Measurements from ENCODE around the gene ARHGAP24. TPM values are rescaled to one million over a fixed set of nuclear protein-coding genes. Genes with fewer than 3 reads are reported as not detected.

The ARHGAP24 gene
- total RNA-seq, 1 donor from 2014 or later: not detected

- no peak for DNase-seq (ENCODE audit: low spot score)
- Mint-ChIP-seq H3K27me3 (ENCODE audit: insufficient read depth) (no peaks in the 10 kb centered on the region), H3K4me1 (ENCODE audit: low read depth) (no peaks in the 10 kb centered on the region), H3K27ac (no peak overlapping the region), H3K9me3 (no peaks in the 10 kb centered on the region), H3K4me3 (no peak overlapping the region), H3K36me3 (ENCODE audit: low read depth) (no peaks in the 10 kb centered on the region)
- intact Hi-C loops (cut with micrococcal nuclease): no loop called here
Measured at GRCh38 chr4:85741921-85742591, 267.1 kb downstream of the ARHGAP24 start.

DNA sequence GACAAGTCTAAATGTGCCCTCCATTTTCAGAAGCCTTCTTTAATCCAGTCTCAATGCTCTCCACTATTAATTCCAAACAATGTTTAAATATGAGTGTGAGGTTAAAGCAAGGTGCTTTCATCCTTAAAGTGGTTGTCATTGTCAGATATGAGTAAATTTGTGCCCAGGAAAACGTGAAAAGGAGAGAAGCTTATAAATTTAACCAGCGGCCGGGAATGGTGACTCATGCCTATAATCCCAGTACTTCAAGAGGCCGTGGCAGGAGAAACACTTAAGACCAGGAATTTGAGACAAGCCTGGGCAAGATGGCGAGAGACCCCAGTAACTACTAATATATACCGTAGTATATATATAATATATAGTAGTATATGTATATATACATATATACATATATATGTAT lies 270.0 kb downstream of the ARHGAP24 start:
- no peak for DNase-seq (ENCODE audit: low spot score)
- Mint-ChIP-seq H3K36me3 (ENCODE audit: low read depth) (no peaks in the 10 kb centered on the region), H3K27ac (no peak overlapping the region), H3K4me3 (no peak overlapping the region), H3K9me3 (no peaks in the 10 kb centered on the region), H3K27me3 (ENCODE audit: insufficient read depth) (no peaks in the 10 kb centered on the region), H3K4me1 (ENCODE audit: low read depth) (no peaks in the 10 kb centered on the region)
- intact Hi-C loops (cut with micrococcal nuclease): no loop called here

DNA sequence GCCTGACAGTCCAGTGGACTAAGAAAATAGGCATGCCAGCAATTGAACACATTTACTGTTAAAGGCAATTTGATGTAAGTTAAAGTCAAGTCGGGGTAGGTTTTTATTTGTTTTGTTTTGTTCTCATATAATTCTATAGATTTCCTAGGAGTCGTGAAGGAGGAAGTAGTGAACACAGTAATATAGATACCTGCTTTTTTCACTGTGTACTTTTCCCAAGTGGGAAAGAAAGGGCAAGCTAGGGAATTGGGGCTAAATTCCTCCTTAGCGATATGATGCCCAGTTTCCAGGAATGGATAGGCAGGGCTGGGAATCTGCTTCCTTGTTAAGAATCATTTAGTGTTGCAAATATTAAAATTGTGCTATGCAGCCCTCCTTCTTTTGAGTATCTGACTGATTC lies 271.0 kb downstream of the ARHGAP24 start:
- intact Hi-C loops (cut with micrococcal nuclease): no loop called here
- Mint-ChIP-seq H3K27me3 (ENCODE audit: insufficient read depth) (no peaks in the 10 kb centered on the region), H3K27ac (no peak overlapping the region), H3K4me1 (ENCODE audit: low read depth) (no peaks in the 10 kb centered on the region), H3K9me3 (no peaks in the 10 kb centered on the region), H3K36me3 (ENCODE audit: low read depth) (no peaks in the 10 kb centered on the region), H3K4me3 (no peak overlapping the region)
- DNase-seq (ENCODE audit: low spot score): no peak

DNA sequence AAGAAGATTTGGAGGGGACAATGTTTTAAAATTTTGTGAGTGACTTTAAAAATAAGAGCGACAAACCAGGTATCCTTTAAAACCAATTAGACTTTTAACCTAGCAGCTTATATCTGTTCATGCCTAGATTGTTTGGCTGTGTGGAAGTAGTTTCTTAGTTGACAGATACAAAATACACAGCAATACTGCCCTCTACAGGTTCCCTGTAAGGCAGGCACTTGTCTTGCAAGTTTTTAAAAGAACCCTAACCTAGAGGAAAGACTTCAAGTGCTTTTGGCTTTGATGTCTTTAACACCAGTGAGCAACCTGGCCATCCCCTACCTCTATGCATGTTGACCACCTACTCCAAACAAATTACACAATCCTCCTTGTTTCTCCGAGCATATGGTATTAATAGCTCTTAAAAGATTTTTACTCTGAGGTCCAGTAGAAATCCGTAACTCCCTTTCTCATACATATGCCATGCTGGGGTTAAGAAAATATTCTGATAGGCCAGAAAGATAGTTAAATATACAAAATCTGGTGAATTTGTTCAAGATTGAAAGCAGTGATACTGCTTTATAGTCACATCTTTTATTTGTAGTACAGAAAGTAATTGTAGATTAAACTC lies 273.0 kb downstream of the ARHGAP24 start:
- intact Hi-C loops (cut with micrococcal nuclease): loop anchor here (1.0 kb wide), 2 partner anchors 601 to 664 kb away; no protein-coding TSS in a partner anchor
- no peaks in the 10 kb centered on the region for H3K9me3 Mint-ChIP-seq

GRCh38 chr4:85748654-85749053 lies 273.7 kb downstream of the ARHGAP24 start:
- Mint-ChIP-seq H3K4me3 (no peak overlapping the region), H3K27me3 (ENCODE audit: insufficient read depth) (no peaks in the 10 kb centered on the region), H3K4me1 (ENCODE audit: low read depth) (no peaks in the 10 kb centered on the region), H3K9me3 (no peaks in the 10 kb centered on the region), H3K36me3 (ENCODE audit: low read depth) (no peaks in the 10 kb centered on the region), H3K27ac (no peak overlapping the region)
- intact Hi-C loops (cut with micrococcal nuclease): loop anchor here (1.0 kb wide), 2 partner anchors 601 to 664 kb away; no protein-coding TSS in a partner anchor
- no peak for DNase-seq (ENCODE audit: low spot score)

More for the DNA sequence above, 273.0 kb downstream of the ARHGAP24 start:
- no peak for DNase-seq (ENCODE audit: low spot score)
- Mint-ChIP-seq H3K4me3 (no peak overlapping the region), H3K36me3 (ENCODE audit: low read depth) (no peaks in the 10 kb centered on the region), H3K4me1 (ENCODE audit: low read depth) (no peaks in the 10 kb centered on the region), H3K27ac (no peak overlapping the region), H3K27me3 (ENCODE audit: insufficient read depth) (no peaks in the 10 kb centered on the region)

- no peaks in the 10 kb centered on the region for H3K36me3 Mint-ChIP-seq (ENCODE audit: low read depth)
- no peak overlapping the region for H3K4me3 Mint-ChIP-seq
- H3K4me1 Mint-ChIP-seq (ENCODE audit: low read depth): no peaks in the 10 kb centered on the region
- H3K27ac Mint-ChIP-seq: no peak overlapping the region
- intact Hi-C loops (cut with micrococcal nuclease): no loop called here
- no peaks in the 10 kb centered on the region for H3K27me3 Mint-ChIP-seq (ENCODE audit: insufficient read depth)
- DNase-seq (ENCODE audit: low spot score): no peak
- H3K9me3 Mint-ChIP-seq: no peaks in the 10 kb centered on the region
Measured at GRCh38 chr4:85751866-85752265, 276.9 kb downstream of the ARHGAP24 start.

GRCh38 chr4:85755285-85755684 lies 280.3 kb downstream of the ARHGAP24 start:
- H3K27ac Mint-ChIP-seq: no peak overlapping the region
- intact Hi-C loops (cut with micrococcal nuclease): no loop called here
- DNase-seq (ENCODE audit: low spot score): no peak
- no peaks in the 10 kb centered on the region for H3K27me3 Mint-ChIP-seq (ENCODE audit: insufficient read depth)
- H3K4me1 Mint-ChIP-seq (ENCODE audit: low read depth): no peaks in the 10 kb centered on the region
- no peak overlapping the region for H3K4me3 Mint-ChIP-seq
- no peaks in the 10 kb centered on the region for H3K36me3 Mint-ChIP-seq (ENCODE audit: low read depth)
- no peaks in the 10 kb centered on the region for H3K9me3 Mint-ChIP-seq

- Mint-ChIP-seq H3K27me3 (ENCODE audit: insufficient read depth) (no peaks in the 10 kb centered on the region), H3K36me3 (ENCODE audit: low read depth) (no peaks in the 10 kb centered on the region), H3K4me1 (ENCODE audit: low read depth) (no peaks in the 10 kb centered on the region), H3K9me3 (no peaks in the 10 kb centered on the region), H3K4me3 (no peak overlapping the region), H3K27ac (no peak overlapping the region)
- intact Hi-C loops (cut with micrococcal nuclease): no loop called here
- DNase-seq (ENCODE audit: low spot score): no peak
Measured at GRCh38 chr4:85756938-85757337, 282.0 kb downstream of the ARHGAP24 start.

GRCh38 chr4:85759388-85759787 lies 284.4 kb downstream of the ARHGAP24 start:
- DNase-seq (ENCODE audit: low spot score): no peak
- no peak overlapping the region for H3K4me3 Mint-ChIP-seq
- H3K36me3 Mint-ChIP-seq (ENCODE audit: low read depth): no peaks in the 10 kb centered on the region
- H3K27me3 Mint-ChIP-seq (ENCODE audit: insufficient read depth): no peaks in the 10 kb centered on the region
- no peak overlapping the region for H3K27ac Mint-ChIP-seq
- no peaks in the 10 kb centered on the region for H3K4me1 Mint-ChIP-seq (ENCODE audit: low read depth)
- H3K9me3 Mint-ChIP-seq: no peaks in the 10 kb centered on the region
- intact Hi-C loops (cut with micrococcal nuclease): no loop called here

GRCh38 chr4:85760511-85760910 lies 285.6 kb downstream of the ARHGAP24 start:
- Mint-ChIP-seq H3K36me3 (ENCODE audit: low read depth) (no peaks in the 10 kb centered on the region), H3K9me3 (no peaks in the 10 kb centered on the region), H3K27ac (no peak overlapping the region), H3K27me3 (ENCODE audit: insufficient read depth) (no peaks in the 10 kb centered on the region), H3K4me3 (no peak overlapping the region), H3K4me1 (ENCODE audit: low read depth) (no peaks in the 10 kb centered on the region)
- DNase-seq (ENCODE audit: low spot score): no peak
- intact Hi-C loops (cut with micrococcal nuclease): no loop called here

GRCh38 chr4:85761803-85762528 lies 287.0 kb downstream of the ARHGAP24 start:
- Mint-ChIP-seq H3K4me1 (ENCODE audit: low read depth) (no peaks in the 10 kb centered on the region), H3K27me3 (ENCODE audit: insufficient read depth) (no peaks in the 10 kb centered on the region), H3K4me3 (no peak overlapping the region), H3K9me3 (no peaks in the 10 kb centered on the region), H3K36me3 (ENCODE audit: low read depth) (no peaks in the 10 kb centered on the region), H3K27ac (no peak overlapping the region)
- DNase-seq (ENCODE audit: low spot score): no peak
- intact Hi-C loops (cut with micrococcal nuclease): no loop called here

DNA sequence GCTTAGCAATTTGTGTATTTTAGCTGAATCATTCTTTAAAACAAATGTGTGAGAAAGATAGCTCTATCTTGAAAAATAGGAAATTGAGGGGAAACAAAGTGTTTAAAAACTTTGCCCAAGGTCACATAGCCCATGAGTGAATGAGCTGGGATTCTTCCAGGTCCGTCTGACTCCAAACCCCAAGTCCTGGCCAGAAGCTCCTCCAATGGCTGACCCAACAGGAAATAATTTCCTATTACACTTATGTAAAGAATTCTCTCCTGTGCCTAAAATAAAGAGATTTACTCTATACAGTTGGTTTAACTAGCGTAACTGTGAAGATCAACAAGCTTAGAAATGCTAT lies 287.6 kb downstream of the ARHGAP24 start:
- H3K27me3 Mint-ChIP-seq (ENCODE audit: insufficient read depth): no peaks in the 10 kb centered on the region
- no peak for DNase-seq (ENCODE audit: low spot score)
- intact Hi-C loops (cut with micrococcal nuclease): no loop called here
- no peak overlapping the region for H3K27ac Mint-ChIP-seq
- H3K4me1 Mint-ChIP-seq (ENCODE audit: low read depth): no peaks in the 10 kb centered on the region
- H3K4me3 Mint-ChIP-seq: no peak overlapping the region
- no peaks in the 10 kb centered on the region for H3K9me3 Mint-ChIP-seq
- no peaks in the 10 kb centered on the region for H3K36me3 Mint-ChIP-seq (ENCODE audit: low read depth)

GRCh38 chr4:85763202-85763601 lies 288.3 kb downstream of the ARHGAP24 start:
- Mint-ChIP-seq H3K4me3 (no peak overlapping the region), H3K9me3 (no peaks in the 10 kb centered on the region), H3K4me1 (ENCODE audit: low read depth) (no peaks in the 10 kb centered on the region), H3K27me3 (ENCODE audit: insufficient read depth) (no peaks in the 10 kb centered on the region), H3K27ac (no peak overlapping the region), H3K36me3 (ENCODE audit: low read depth) (no peaks in the 10 kb centered on the region)
- no peak for DNase-seq (ENCODE audit: low spot score)
- intact Hi-C loops (cut with micrococcal nuclease): no loop called here
